Pancreas (tissue), 10 donors: ENCODE results near the gene MRPL55. TPM values are rescaled to one million over a fixed set of nuclear protein-coding genes. Genes with fewer than 3 reads are reported as not detected.

Source experiments
- ATAC-seq, 4 donors: fragments of 200-7000 bp; cut with Tn5 transposase; one replicate each; pipeline versions ENCODE4 v1.8.0 to v1.9.1; 2020; ENCODE audit warnings: mild to moderate bottlenecking in 4 of 4, moderate library complexity in 4 of 4
- DNase-seq, 6 donors: peaks; one replicate each; pipeline ENCODE4 v3.0.0-alpha.2; 2020
- FAIRE-seq: peaks from 2 replicates; lab custom pipeline; 2012; peaks lifted over from hg19 to GRCh38; lab: Jason Lieb, UNC
- H3K27ac ChIP-seq, 4 donors: fragments of 200-600 bp; sonication (generic); 1 replicate in 3 of 4; 2 replicates in 1 of 4; pipeline versions ENCODE4 v1.5.0 to v1.8.0; 2020
- H3K27me3 ChIP-seq, 4 donors: fragments of 200-600 bp; one replicate each; pipeline ENCODE4 v1.8.0; 2021
- H3K36me3 ChIP-seq, 3 donors: fragments of 200-600 bp; sonication (generic) in 1 of 3; one replicate each; pipeline versions ENCODE4 v1.5.0 to v1.8.0; 2020 to 2021
- H3K4me1 ChIP-seq, 3 donors: fragments of 200-600 bp; one replicate each; pipeline ENCODE4 v1.8.0; 2021
- H3K4me3 ChIP-seq, 4 donors: fragments of 200-600 bp; sonication (generic) in 2 of 4; one replicate each; pipeline versions ENCODE4 v1.5.0 to v1.8.0; 2020 to 2021
- H3K9me3 ChIP-seq, 4 donors: fragments of 200-600 bp; one replicate each; pipeline ENCODE4 v1.8.0; 2021
- CTCF ChIP-seq, 4 donors: fragments of 200-600 bp; sonication (generic) in 3 of 4; IDR thresholded peaks; one replicate each; pipeline versions ENCODE4 v1.5.0 to v1.8.0; 2021; ENCODE audit warnings: antibody characterized with exemption in 4 of 4
- WGBS, 2 donors: extraction: QIAGEN DNeasy Blood & Tissue Kit; methylation state at CpG; one replicate each; pipeline ENCODE4 v1.1.7; 2013; 5-methylcytosine and 5-hydroxymethylcytosine counted together
- intact Hi-C, 3 donors: fragments of 100-400 bp; cut with DNase I; formaldehyde crosslinking; loops; one replicate each; pipeline versions ENCODE4 v1.11.1 to v1.14.2; 2022
- polyA plus RNA-seq, 2 donors: library from polyadenylated mRNA; stranded (reverse); fragments of 200-250 nt; gene quantifications; one replicate each; pipeline ENCODE4 v1.2.3, GENCODE V29; 2013
- total RNA-seq, 6 donors: library from RNA; stranded (reverse); fragmentation: NEBNext Ultra II Directional in 4 of 6; extraction: Animal tissue kit (Norgen Biotek cat#: 25700) in 4 of 6; gene quantifications; one replicate each; pipeline versions ENCODE4 v1.2.1 to v1.2.4, GENCODE V29; 2021 to 2023
- donor health status: healthy with polysubstance abuse.
- donor health status: DM: no; HTN: no; CAD: no; lungs with moderate emphysema.
- donor health status: DM: no; HTN: no; CAD: no.
- donor health status: control.
- donor health status: control.
- donor health status: Bipolar disorder and iron deficiency.
- donor health status: DM: yes; HTN: yes; CAD: no.
- donor health status: DM: no; HTN: no; CAD: no.
- donor health status: DM: no; HTN: no; CAD: no.
- donor health status: DM: yes; HTN: yes; CAD: no.

MRPL55 gene
- total and polyA plus RNA-seq, 8 donors, result 18.1 to 113 (median 24.0) TPM

- FAIRE-seq, result no peak
- peaks cover 5 to 22% (median 21%) of the 10 kb centered on the region in 3 donors for H3K4me1 ChIP-seq
- DNase-seq, result peak in 2 of 6 donors; percentile 11 to 39
- no peak overlapping the region for H3K27ac ChIP-seq
- H3K4me3 ChIP-seq, result no peak overlapping the region
- intact Hi-C loops, result no loop called here
- TF ChIP-seq CTCF (IDR thresholded peaks at IDR 0.05), result no peak
- H3K27me3 ChIP-seq, result no peaks in the 10 kb centered on the region
- H3K9me3 ChIP-seq, result no peaks in the 10 kb centered on the region
- 75 to 83% methylated on average over 8 of the region's 8 CpGs for WGBS, 2 donors
- peaks cover 0 to 33% (median 9%) of the 10 kb centered on the region in 3 donors for H3K36me3 ChIP-seq
- ATAC-seq, result no peak
Measured at GRCh38 chr1:228095938-228096337, 13.2 kb downstream of the MRPL55 start.

GRCh38 chr1:228095161-228095560 lies 13.9 kb downstream of the MRPL55 start:
- intact Hi-C loops, result no loop called here
- Histone ChIP-seq H3K36me3 (peaks cover 0 to 33% (median 9%) of the 10 kb centered on the region in 3 donors), H3K4me1 (peaks cover 11 to 29% (median 25%) of the 10 kb centered on the region in 3 donors), H3K9me3 (no peaks in the 10 kb centered on the region), H3K27me3 (no peaks in the 10 kb centered on the region), H3K27ac (no peak overlapping the region), H3K4me3 (no peak overlapping the region)
- peak in 1 of 6 donors; percentile 27 for DNase-seq
- no peak for FAIRE-seq
- no peak for TF ChIP-seq CTCF (IDR thresholded peaks at IDR 0.05)
- ATAC-seq, result no peak
- WGBS, 2 donors, result 92 to 96% methylated on average over 4 of the region's 4 CpGs

GRCh38 chr1:228094432-228095016 lies 14.6 kb downstream of the MRPL55 start:
- intact Hi-C loops, result no loop called here
- Histone ChIP-seq H3K27ac (no peak overlapping the region), H3K27me3 (no peaks in the 10 kb centered on the region), H3K4me3 (no peak overlapping the region), H3K36me3 (peaks cover 0 to 28% (median 9%) of the 10 kb centered on the region in 3 donors), H3K4me1 (peaks cover 18 to 36% (median 32%) of the 10 kb centered on the region in 3 donors), H3K9me3 (no peaks in the 10 kb centered on the region)
- no peak for FAIRE-seq
- 81 to 93% methylated on average over 13 of the region's 13 CpGs for WGBS, 2 donors
- no peak for TF ChIP-seq CTCF (IDR thresholded peaks at IDR 0.05)
- peak in 1 of 6 donors; percentile 21 for DNase-seq
- no peak for ATAC-seq

GRCh38 chr1:228093050-228093906 lies 15.8 kb downstream of the MRPL55 start:
- FAIRE-seq (no peak), ATAC-seq (no peak)
- 71% methylated on average over 20 of the region's 20 CpGs for WGBS, 2 donors

More at GRCh38 chr1:228093050-228093906, 15.8 kb downstream of the MRPL55 start:
- DNase-seq, result peak in 2 of 6 donors; percentile 14 to 35
- Histone ChIP-seq H3K36me3 (peaks cover 0 to 15% (median 9%) of the 10 kb centered on the region in 3 donors), H3K9me3 (no peaks in the 10 kb centered on the region), H3K4me1 (peaks cover 30 to 48% (median 44%) of the 10 kb centered on the region in 3 donors), H3K4me3 (no peak overlapping the region), H3K27me3 (no peaks in the 10 kb centered on the region), H3K27ac (no peak overlapping the region)
- intact Hi-C loops, result no loop called here
- no peak for TF ChIP-seq CTCF (IDR thresholded peaks at IDR 0.05)
